ENCODE measurements around the gene LCN10.
"Not testable (repeated sequence)": the region's sequence is repeated elsewhere in the genome, so short reads cannot be mapped to it uniquely, and the experiment has no call there.

LCN10 gene

GRCh38 chr9:136742591-136743391 is at the start of gene LCN10:
TSS of gene LCN10 (minus strand) at chr9:136742940. CDS start at chr9:136742903, 37 bp downstream.
- no peak for DNase-seq (ENCODE audit: low read depth)

- peak; percentile 46 for DNase-seq (ENCODE audit: low read depth)
These were observed 49.0 kb upstream of the LCN10 start for GRCh38 chr9:136791516-136792276.

- DNase-seq (ENCODE audit: low read depth) = peak; percentile 99
These were observed 48.1 kb upstream of the LCN10 start, which contains the start of gene TMEM141 for GRCh38 chr9:136790640-136791515. TSS of gene TMEM141 (plus strand) at chr9:136791344. CDS start at chr9:136791371, 27 bp downstream.

- no peak for DNase-seq (ENCODE audit: low read depth)
These were observed 46.8 kb upstream of the LCN10 start for GRCh38 chr9:136789523-136789937.

GRCh38 chr9:136788644-136789522 is 46.1 kb upstream of the LCN10 start:
- peak; percentile 96 for DNase-seq (ENCODE audit: low read depth)

- peak; percentile 48 for DNase-seq (ENCODE audit: low read depth)
These were observed 45.1 kb upstream of the LCN10 start for GRCh38 chr9:136787690-136788400.

- not testable (repeated sequence) for DNase-seq (ENCODE audit: low read depth)
These were observed 44.2 kb upstream of the LCN10 start for GRCh38 chr9:136786983-136787382.

- DNase-seq (ENCODE audit: low read depth) = no peak
These were observed 43.7 kb upstream of the LCN10 start for GRCh38 chr9:136786451-136786850.

- DNase-seq (ENCODE audit: low read depth) = not testable (repeated sequence)
These were observed 43.0 kb upstream of the LCN10 start for GRCh38 chr9:136785565-136786355.

GRCh38 chr9:136784997-136785361 is 42.2 kb upstream of the LCN10 start:
- DNase-seq (ENCODE audit: low read depth) = no peak

- no peak for DNase-seq (ENCODE audit: low read depth)
These were observed 41.7 kb upstream of the LCN10 start for GRCh38 chr9:136784249-136784996.

GRCh38 chr9:136782452-136782851 is 39.7 kb upstream of the LCN10 start:
- DNase-seq (ENCODE audit: low read depth) = no peak

GRCh38 chr9:136779808-136780207 is 37.1 kb upstream of the LCN10 start:
- DNase-seq (ENCODE audit: low read depth) = no peak

GRCh38 chr9:136777359-136777758 is 34.6 kb upstream of the LCN10 start:
- DNase-seq (ENCODE audit: low read depth) = no peak

GRCh38 chr9:136776947-136777346 is 34.2 kb upstream of the LCN10 start:
- no peak for DNase-seq (ENCODE audit: low read depth)

- no peak for DNase-seq (ENCODE audit: low read depth)
These were observed 32.5 kb upstream of the LCN10 start for GRCh38 chr9:136775191-136775590.

- no peak for DNase-seq (ENCODE audit: low read depth)
These were observed 31.8 kb upstream of the LCN10 start for GRCh38 chr9:136774416-136775045.

GRCh38 chr9:136773386-136774044 is 30.8 kb upstream of the LCN10 start:
- DNase-seq (ENCODE audit: low read depth) = no peak
